GM23248 (cell line): ENCODE results near the gene MKI67.

Source experiments
- EZH2 ChIP-seq: fragments of 200-600 bp; sonication (generic); IDR thresholded peaks from 2 replicates; pipeline ENCODE4 v1.6.1; 2018; ENCODE audit warnings: antibody characterized with exemption, mild to moderate bottlenecking; ENCODE audit not compliant: insufficient read depth, poor library complexity, severe bottlenecking
- EZH2phosphoT487 ChIP-seq: fragments of 200-600 bp; sonication (generic); IDR thresholded peaks from 2 replicates; pipeline ENCODE4 v1.6.1; 2018; ENCODE audit warnings: antibody characterized with exemption, moderate library complexity, mild to moderate bottlenecking, low read depth; ENCODE audit not compliant: insufficient read depth

DNA sequence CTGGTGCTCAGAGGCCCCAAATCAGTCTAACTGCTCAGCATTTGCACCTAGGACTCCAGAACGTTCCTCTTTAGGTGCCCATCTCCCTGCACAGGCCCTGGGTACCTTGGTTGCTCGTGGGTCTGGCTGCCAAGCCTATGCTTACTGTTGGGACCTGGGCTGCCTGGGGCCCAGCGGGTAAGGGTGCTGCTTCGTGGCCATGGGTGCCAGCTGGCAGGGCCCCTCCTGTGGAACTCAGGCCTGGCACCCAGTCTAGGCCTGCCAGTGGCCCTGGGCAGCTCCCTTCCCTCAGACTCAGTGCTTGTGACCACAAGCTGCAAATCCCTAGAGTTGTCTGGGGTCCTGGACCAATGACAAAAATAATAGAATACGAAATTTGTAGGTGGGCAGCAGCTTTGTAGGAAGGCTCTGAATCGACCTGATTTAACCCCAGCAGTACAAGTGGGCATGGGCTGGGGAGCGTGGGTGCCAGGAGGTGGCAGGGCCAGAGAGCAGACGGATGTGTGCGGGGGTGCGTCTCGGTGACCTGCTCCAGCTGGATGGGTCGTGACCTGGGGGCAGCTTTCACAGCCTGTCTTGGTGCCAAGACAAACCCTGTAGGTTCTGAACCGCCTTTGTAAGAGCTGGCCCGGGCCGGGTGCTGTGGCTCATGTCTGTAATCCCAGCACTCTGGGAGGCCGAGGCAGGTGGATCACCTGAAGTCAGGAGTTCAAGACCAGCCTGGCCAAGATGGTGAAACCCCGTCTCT is 69.7 kb downstream of the MKI67 start:
- no peak for TF ChIP-seq EZH2
- TF ChIP-seq EZH2phosphoT487 = no peak
